ENCODE measurements around the gene CROCC2. TPM values are rescaled to one million over a fixed set of nuclear protein-coding genes. Genes with fewer than 3 reads are reported as not detected.

Gene CROCC2
- total RNA-seq, 6 donors from 2014 or later = 0.23 to 17.8 (median 7.6) TPM

DNA sequence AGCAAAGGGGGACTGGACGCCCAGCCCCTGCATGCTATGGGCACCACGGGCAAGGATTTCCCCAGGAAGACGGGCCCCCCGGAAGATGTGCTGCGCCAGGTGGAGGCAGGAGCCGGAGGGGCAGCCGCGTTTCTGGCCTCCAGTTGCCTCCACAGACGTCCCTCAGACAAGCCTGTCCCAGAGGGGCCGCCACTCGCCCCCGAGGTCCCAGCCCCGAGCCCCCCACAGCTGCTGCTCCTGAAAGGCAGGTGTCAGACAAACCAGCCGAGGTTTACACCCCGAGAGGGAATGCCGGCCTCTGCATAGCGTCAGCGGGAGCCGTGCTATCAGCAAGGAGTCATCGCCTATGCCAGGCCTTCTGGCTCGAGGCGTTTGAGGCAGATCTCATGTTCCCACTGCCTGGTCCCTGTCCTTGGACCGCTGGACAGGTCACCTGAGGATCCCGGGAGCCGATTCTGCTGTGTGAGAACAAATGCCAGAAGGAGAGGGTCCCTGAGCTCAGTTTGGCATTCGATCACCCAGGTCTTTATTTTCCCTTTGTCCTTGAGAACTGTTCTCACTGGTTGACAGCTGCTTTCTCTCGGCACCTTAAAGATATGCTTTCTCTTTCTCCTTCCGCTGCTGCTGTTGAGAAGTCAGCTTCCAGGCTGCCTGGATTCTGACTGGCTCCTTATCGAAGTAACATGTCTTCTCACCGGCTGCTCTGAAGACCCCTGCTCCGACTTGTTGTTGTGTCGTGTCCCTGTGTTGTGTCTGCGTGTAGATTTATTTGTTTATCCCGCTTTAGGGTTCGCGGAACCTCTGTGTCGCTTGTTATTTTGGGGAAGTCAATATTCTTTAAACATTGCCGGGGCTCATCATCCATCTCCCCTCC is 20.6 kb downstream of the CROCC2 start:
- no peaks in the 10 kb centered on the region for H3K4me1 ChIP-seq
- DNase-seq = peak; percentile 22 to 81
- TF ChIP-seq POLR2AphosphoS5 (IDR thresholded peaks at IDR 0.05) (no peak), EP300 (IDR thresholded peaks at IDR 0.05) (no peak), POLR2A (IDR thresholded peaks at IDR 0.05) (no peak)
- TF ChIP-seq, protein P1, sequence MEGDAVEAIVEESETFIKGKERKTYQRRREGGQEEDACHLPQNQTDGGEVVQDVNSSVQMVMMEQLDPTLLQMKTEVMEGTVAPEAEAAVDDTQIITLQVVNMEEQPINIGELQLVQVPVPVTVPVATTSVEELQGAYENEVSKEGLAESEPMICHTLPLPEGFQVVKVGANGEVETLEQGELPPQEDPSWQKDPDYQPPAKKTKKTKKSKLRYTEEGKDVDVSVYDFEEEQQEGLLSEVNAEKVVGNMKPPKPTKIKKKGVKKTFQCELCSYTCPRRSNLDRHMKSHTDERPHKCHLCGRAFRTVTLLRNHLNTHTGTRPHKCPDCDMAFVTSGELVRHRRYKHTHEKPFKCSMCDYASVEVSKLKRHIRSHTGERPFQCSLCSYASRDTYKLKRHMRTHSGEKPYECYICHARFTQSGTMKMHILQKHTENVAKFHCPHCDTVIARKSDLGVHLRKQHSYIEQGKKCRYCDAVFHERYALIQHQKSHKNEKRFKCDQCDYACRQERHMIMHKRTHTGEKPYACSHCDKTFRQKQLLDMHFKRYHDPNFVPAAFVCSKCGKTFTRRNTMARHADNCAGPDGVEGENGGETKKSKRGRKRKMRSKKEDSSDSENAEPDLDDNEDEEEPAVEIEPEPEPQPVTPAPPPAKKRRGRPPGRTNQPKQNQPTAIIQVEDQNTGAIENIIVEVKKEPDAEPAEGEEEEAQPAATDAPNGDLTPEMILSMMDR (IDR thresholded peaks at IDR 0.05) = no peak
- peak overlapping the region in 2 of 4 donors; percentile 30 for H3K27ac ChIP-seq
- peak overlapping the region in 2 of 4 donors; percentile 11 to 20 for H3K4me3 ChIP-seq
- no peaks in the 10 kb centered on the region for H3K27me3 ChIP-seq
- ATAC-seq (ENCODE audit: low FRiP score in 2 of 2) = no peak
- no peaks in the 10 kb centered on the region for H3K9me3 ChIP-seq
- 59 to 62% methylated on average over 16 to 36 of the region's 38 CpGs for WGBS, 2 donors
- no peaks in the 10 kb centered on the region for H3K36me3 ChIP-seq

DNA sequence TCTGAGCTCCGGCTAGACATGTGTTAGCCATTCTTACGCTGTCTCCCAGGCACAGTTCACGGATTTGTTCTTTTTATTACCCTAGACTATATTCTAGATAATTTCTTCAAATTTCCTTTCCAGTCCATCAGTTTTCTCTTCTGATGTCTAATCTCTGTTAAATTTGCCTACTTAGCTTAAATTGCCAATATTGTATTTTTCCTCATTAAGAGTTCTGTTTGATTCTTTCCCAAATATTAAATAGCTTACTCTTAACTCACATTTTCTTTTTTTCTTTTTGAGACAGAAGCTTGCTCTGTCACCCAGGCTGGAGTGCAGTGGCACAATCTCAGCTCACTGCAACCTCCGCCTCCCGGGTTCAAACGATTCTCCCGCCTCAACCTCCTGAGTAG is 21.2 kb downstream of the CROCC2 start:
- no peaks in the 10 kb centered on the region for H3K9me3 ChIP-seq
- ATAC-seq (ENCODE audit: low FRiP score in 2 of 2) (no peak), DNase-seq (no peak)
- no peaks in the 10 kb centered on the region for H3K36me3 ChIP-seq
- H3K27ac ChIP-seq = no peak overlapping the region
- peak overlapping the region in 2 of 4 donors; percentile 11 to 20 for H3K4me3 ChIP-seq
- no peaks in the 10 kb centered on the region for H3K27me3 ChIP-seq
- TF ChIP-seq POLR2AphosphoS5 (IDR thresholded peaks at IDR 0.05) = no peak
- no peak for TF ChIP-seq POLR2A (IDR thresholded peaks at IDR 0.05)
- TF ChIP-seq EP300 (IDR thresholded peaks at IDR 0.05) = no peak
- TF ChIP-seq, protein P1 (IDR thresholded peaks at IDR 0.05) = no peak
- no peaks in the 10 kb centered on the region for H3K4me1 ChIP-seq
- WGBS, 2 donors = 77 to 92% methylated on average over 7 of the region's 7 CpGs

DNA sequence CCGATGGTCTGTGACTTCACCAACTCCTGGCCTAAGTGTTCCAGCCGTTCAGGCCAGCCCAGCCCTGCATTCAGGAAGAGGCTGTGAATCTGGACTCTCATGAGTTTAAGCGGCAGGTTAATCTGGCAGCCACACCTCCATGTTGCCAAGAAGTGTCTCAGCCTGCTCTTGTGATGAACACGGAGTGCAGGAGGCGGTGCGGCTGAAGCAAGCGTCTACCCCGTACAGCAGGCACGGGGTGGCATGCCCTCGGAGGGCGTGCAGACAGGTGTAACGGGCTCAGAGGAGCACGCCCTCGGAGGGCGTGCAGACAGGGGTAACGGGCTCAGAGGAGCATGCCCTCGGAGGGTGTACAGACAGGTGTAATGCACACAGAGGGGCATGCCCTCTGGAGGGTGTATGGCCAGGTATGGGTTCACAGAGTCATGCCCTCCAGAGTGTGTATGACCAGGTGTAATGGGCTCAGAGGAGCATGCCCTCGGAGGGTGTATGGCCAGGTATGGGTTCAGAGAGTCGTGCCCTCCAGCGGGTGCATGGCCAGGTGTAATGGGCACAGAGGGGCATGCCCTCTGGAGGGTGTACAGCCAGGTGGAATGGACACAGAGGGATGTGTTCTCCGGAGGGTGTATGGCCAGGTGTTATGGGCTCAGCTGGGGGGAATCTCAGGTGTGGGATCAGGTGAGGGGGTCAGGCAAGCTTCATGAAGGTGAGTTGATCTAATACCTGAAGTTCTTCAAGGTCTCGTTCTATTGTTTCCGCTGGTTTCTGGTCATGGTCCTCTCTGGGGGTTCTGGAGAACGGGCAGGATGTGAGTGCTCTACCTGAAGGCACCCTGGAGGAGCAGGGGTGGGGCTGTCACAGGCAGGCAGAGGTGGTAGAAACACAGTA is 22.6 kb downstream of the CROCC2 start:
- Histone ChIP-seq H3K36me3 (no peaks in the 10 kb centered on the region), H3K4me1 (no peaks in the 10 kb centered on the region), H3K27me3 (no peaks in the 10 kb centered on the region), H3K4me3 (no peak overlapping the region), H3K27ac (no peak overlapping the region), H3K9me3 (no peaks in the 10 kb centered on the region)
- ATAC-seq (ENCODE audit: low FRiP score in 2 of 2) (no peak), DNase-seq (peak in 1 of 2 donors; percentile 46)
- TF ChIP-seq, protein P1 (IDR thresholded peaks at IDR 0.05) = no peak
- WGBS, 2 donors = 88 to 93% methylated on average over 23 to 24 of the region's 24 CpGs

DNA sequence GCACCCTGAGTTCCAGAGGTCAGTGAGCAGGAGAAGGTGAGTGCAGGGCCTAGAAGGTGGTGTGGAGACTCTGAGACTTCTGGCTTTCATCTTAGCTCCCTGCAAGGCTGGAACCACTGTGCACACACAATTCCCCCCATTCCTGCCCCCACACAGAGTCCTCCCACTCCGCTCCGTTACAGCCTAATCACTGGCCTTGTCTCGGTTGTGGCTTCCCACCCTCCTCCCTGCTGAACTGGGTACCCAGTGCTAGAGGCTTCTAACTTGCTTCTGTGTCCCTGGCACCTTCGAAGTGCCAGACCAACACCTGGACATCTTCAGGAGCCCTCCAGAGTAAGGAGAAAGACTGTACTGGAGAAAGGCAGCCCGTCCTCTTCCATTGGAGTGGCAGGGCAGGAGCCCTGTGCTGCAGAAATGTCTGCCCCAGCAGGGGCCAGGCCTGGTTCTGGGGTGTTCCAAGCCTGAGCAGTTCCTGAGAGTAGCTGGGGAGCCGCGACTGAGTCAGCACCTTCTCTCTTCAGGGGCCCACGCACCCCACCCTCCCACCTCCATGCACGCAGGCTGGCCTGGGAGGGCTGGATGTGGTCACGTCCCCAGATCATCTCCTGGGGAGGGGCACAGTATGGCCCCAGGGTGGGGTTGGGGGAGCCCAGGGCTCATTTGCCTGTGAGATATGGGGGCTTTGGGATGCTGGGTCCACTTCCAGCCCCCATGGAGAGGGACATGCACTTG is 23.4 kb downstream of the CROCC2 start:
- TF ChIP-seq POLR2AphosphoS5 (IDR thresholded peaks at IDR 0.05) (no peak), EP300 (IDR thresholded peaks at IDR 0.05) (no peak), POLR2A (IDR thresholded peaks at IDR 0.05) (no peak)
- TF ChIP-seq, protein P1 (IDR thresholded peaks at IDR 0.05) = no peak
- Histone ChIP-seq H3K4me1 (no peaks in the 10 kb centered on the region), H3K27ac (no peak overlapping the region), H3K4me3 (no peak overlapping the region), H3K27me3 (no peaks in the 10 kb centered on the region), H3K36me3 (no peaks in the 10 kb centered on the region), H3K9me3 (no peaks in the 10 kb centered on the region)
- 69 to 77% methylated on average over 9 to 10 of the region's 10 CpGs for WGBS, 2 donors
- DNase-seq (no peak), ATAC-seq (ENCODE audit: low FRiP score in 2 of 2) (no peak)
